Gastrocnemius medialis (tissue), 4 donors: ENCODE data around the gene ABCB4.

Experiments
- POLR2A ChIP-seq, 2 donors: fragments of 450-650 bp; IDR thresholded peaks; one replicate each; pipeline ENCODE4 v1.6.1; 2017; ENCODE audit warnings: antibody characterized with exemption in 2 of 2, mild to moderate bottlenecking in 2 of 2, moderate library complexity in 2 of 2
- TF ChIP-seq, protein P1 (sequence below), 5 experiments: fragments of 450-650 bp in 3 of 5; fragments of 200-600 bp in 2 of 5; sonication (generic) in 2 of 5; IDR thresholded peaks in 4 of 5; conservative IDR thresholded peaks in 1 of 5; 1 replicate in 4 of 5; 2 replicates in 1 of 5; pipeline ENCODE4 v1.5.1; 2016 to 2019; ENCODE audit warnings: antibody characterized with exemption in 5 of 5, mild to moderate bottlenecking in 3 of 5, moderate library complexity in 3 of 5

- TF ChIP-seq, protein P1, sequence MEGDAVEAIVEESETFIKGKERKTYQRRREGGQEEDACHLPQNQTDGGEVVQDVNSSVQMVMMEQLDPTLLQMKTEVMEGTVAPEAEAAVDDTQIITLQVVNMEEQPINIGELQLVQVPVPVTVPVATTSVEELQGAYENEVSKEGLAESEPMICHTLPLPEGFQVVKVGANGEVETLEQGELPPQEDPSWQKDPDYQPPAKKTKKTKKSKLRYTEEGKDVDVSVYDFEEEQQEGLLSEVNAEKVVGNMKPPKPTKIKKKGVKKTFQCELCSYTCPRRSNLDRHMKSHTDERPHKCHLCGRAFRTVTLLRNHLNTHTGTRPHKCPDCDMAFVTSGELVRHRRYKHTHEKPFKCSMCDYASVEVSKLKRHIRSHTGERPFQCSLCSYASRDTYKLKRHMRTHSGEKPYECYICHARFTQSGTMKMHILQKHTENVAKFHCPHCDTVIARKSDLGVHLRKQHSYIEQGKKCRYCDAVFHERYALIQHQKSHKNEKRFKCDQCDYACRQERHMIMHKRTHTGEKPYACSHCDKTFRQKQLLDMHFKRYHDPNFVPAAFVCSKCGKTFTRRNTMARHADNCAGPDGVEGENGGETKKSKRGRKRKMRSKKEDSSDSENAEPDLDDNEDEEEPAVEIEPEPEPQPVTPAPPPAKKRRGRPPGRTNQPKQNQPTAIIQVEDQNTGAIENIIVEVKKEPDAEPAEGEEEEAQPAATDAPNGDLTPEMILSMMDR (IDR thresholded peaks at IDR 0.05 in 4 of 5, conservative IDR thresholded peaks at IDR 0.05 in 1 of 5): no peak
- no peak for TF ChIP-seq POLR2A (IDR thresholded peaks at IDR 0.05)
Measured at GRCh38 chr7:87391020-87391701, 84.3 kb downstream of the ABCB4 start.
